NCI-H748 (cell line): ENCODE results near the gene ROR1.

Experiments used
- DNase-seq: peaks from one replicate; lab custom pipeline; 2025; ENCODE audit not compliant: unreplicated experiment; lab: John Stamatoyannopoulos, UW

The ROR1 gene

DNA sequence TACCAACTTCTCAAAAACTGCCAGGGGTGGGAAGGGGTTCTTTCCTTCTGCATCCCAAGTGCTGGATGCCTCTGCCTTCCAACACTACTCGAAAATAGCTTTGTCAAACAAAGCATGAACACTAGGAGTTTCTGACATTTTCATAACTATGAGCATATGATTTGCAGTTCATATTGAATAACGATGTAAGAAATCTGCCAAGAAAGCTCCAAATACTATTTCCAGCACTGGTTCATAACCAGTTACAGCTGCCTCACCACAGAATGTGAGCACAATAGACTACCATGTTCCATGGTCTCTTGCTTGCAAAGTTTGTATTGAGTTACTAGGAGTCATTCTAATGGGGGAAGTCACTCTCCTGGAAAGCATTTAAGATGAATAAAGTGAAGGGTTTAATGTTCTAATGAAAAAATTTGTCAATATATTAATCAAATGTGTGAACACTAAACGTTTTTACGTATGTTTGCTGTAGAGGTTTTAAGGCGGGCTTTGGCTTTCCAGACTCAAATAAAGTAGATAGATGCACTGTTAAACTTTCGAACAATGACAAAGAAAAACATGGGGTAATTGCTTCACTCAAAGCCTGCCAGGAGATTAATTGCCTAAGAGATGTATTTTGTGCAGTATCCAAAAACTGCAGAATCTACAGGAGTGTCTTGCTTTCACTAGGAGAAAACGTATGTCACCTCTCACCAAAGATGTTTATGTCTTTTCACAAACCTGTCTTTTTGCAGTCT lies 351.1 kb downstream of the ROR1 start:
- no peak for DNase-seq

- DNase-seq: no peak
Observed at GRCh38 chr1:64126581-64126980, 352.8 kb downstream of the ROR1 start.

- no peak for DNase-seq
Observed at GRCh38 chr1:64127297-64127696, 353.5 kb downstream of the ROR1 start.

GRCh38 chr1:64129701-64130100 lies 355.9 kb downstream of the ROR1 start:
- DNase-seq: no peak

GRCh38 chr1:64131155-64131554 lies 357.3 kb downstream of the ROR1 start:
- no peak for DNase-seq

DNA sequence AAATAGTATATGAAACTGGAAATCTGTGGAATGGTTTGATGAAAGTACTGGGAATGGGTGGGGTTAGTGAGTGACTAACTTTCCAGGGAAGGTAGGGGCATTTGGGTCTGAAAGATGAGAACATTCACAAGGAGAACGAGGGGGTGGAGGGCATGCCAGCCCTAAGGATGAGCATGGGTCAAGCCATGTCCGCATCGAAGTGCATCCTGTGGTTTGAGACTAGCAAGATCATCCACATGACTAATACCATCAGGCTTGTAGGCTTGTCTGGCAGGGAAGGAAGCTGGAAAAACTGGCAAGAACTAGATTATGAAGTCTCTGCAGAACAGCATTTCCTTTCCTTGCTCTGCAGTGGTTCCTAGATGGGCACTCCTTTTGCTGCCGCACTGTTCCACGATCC lies 359.2 kb downstream of the ROR1 start:
- no peak for DNase-seq

GRCh38 chr1:64135462-64136223 lies 361.8 kb downstream of the ROR1 start:
- no peak for DNase-seq

GRCh38 chr1:64136296-64136695 lies 362.5 kb downstream of the ROR1 start:
- no peak for DNase-seq

DNA sequence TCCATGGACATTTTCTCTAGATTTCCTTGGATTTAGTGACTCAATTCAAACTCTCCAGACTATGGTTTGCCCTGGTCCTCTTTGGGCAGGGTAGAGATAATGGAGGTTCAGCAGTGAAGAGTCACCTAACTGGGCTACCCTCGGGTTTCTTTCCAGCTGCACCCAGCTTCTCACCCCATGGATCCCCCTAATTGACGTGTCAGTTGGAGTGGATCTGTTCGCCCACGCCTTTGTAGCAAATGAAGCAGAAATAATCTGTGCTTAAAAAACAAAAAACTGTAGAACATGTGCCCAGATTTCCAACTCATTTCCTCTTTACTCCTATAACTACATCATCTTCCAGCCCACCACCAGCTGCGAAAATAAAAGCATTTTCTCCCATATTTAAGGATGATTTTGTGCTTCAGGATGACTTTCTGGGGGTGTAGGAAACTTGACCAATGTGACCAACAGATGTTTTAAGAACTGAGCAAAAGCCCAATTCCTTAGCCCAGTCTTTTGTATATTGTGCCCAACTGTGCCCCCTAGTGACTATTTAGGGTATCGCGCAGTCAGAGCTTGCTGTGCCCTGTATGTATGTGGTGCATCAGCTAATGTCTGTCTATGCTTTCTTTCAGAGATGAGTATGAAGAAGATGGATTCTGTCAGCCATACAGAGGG lies 363.1 kb downstream of the ROR1 start:
- DNase-seq: peak; percentile 55

- DNase-seq: no peak
Observed at GRCh38 chr1:64137412-64137803, 363.6 kb downstream of the ROR1 start.

DNA sequence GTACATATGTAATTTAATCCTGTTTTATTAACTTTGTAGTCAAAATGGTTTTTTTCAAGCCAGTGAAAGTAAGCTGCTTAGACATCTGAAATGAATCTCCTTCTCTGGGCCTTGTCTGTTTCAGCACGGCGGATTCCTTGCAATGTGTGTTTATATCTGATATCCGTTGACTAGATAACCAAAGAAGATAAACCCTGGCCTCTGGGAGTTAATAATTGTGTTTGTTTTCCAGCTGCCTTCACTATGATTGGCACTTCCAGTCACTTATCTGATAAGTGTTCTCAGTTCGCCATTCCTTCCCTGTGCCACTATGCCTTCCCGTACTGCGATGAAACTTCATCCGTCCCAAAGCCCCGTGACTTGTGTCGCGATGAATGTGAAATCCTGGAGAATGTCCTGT lies 366.1 kb downstream of the ROR1 start:
- no peak for DNase-seq

- no peak for DNase-seq
Observed at GRCh38 chr1:64140596-64140995, 366.8 kb downstream of the ROR1 start.

DNA sequence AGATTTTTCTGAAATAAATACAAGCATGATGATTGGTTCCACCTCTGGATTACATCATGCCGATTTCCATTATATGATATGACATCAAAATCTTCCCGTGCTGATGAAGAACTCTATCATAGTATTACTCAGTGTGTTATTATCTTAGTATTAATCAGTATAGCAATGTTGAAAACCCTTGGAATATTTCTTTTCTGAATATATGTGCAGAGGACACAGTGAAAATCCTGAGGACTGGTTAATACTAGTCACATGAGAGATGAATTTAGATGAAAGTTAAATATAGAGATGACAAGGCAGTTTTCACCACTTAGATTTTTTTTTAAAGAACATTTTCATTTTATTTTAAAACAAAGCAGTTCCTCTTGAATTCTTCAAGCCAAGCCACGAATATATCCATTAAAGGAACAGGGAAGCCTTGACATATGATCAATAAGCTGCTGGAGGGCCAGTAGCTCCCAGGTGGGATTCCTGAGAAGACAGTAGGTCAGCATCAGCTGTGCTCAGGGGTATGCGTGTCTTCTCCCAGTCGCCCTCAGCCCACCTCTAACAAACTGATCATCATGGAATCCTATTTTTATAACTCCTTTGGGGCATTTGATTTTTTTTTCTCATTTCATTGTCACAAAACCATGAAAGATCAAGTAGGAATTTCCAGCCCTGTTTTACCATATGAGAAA lies 373.4 kb downstream of the ROR1 start:
- no peak for DNase-seq

DNA sequence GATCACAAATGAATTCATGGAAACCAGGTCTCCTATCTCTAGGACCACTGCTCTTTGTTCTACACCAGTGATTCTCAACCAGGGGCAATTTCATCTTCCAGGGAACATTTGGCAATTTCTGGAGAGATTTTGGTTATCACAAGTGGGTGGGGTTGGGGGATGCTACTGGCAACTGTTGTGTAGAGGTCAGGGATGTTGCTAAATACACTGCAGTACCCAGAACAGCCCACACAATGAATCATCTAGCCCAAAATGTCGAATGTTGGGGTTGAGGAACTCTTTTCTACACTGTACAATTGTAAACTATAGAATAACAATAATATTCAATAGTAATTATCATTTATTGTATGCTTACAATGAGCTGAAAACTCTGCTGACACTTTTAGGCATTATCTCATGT lies 373.9 kb downstream of the ROR1 start:
- no peak for DNase-seq

GRCh38 chr1:64150266-64150665 lies 376.4 kb downstream of the ROR1 start:
- DNase-seq: no peak

DNA sequence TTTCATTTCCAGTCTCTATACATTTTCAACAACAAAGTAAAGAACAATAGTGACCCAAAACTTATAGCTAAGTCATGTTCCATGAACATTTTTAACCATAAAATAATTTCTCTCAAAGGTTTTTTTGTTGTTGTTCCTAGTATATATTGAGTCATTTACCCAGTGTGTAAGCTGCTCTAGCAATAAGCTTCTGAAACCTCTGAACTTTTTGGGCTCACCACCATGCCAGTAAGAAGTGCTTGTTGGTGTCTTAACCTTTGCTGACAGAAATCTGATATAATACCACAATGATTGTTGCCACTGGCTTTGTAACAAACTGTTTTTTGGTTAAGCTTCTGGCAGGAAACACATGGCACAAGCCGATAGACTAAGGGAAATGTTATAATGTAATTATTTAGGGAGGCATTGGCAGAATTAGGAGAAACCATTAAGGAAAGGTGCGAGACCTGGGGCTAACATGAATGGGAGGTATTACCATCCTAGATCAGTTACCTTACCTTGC lies 377.0 kb downstream of the ROR1 start:
- DNase-seq: no peak

- DNase-seq: no peak
Observed at GRCh38 chr1:64155278-64155677, 381.5 kb downstream of the ROR1 start.

GRCh38 chr1:64161357-64161941 lies 387.6 kb downstream of the ROR1 start:
- DNase-seq: no peak

DNA sequence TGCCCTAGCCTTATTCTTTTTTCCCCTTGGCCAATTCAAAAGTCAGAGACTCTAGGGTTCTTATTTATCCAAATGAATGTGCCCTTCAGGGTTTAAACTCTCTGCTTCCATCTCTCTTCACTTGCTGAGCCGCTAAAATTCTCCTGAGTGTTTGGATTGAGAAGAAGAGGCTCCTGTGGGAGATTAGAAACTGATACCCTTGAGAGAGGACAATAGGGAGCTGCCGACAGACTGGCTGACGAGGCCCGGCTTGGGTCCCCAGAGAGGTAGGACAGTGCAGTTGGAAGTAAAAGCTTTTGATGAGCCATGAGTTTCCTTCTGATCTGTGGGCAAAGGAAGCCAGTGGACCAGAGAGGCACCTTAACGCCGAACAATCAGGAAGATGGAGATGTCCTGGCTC lies 388.3 kb downstream of the ROR1 start:
- DNase-seq: no peak

DNA sequence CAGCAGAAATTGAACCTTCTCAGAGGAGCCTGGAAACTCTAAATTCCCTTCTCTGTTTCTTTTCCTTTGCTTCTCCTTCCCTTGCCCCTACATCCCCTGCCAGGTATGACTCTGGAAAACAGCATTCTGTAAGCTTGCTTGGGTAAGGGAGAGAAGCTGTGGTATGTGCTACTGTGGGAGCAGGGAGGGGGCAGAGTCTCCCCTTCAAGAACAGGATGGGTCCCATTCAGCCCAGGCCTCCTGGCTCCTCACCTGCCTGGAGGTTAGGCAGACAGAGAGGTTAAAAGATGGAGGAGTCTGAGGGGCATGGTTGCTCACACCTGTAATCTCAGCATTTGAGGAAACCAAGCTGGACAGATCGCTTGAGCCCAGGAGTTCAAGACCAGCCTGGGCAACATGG lies 389.0 kb downstream of the ROR1 start:
- no peak for DNase-seq

DNA sequence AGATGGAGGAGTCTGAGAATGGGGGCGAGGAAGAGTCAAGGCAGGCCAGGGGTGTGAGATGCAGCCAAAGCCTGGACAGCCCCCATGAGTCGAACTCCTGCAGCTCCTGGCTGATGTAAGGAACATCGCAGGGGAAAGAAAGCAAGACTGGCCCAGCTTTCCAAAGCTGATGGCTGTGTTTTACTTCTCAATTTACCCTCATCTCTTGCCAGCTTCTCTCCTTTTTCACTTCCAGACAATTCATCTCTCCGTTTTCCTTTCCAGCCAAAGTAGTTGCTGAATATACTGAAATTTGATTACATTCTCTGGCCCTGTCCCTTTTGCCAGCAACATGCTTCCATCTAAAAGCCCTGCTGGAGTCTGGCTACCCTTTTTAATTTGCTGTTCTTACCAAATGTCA lies 389.6 kb downstream of the ROR1 start:
- DNase-seq: no peak
